LNCaP clone FGC (cell line): ENCODE data around the gene DCX.
"Not testable (repeated sequence)": the region's sequence is repeated elsewhere in the genome, so short reads cannot be mapped to it uniquely, and the experiment has no call there.

Experiments
- DNase-seq: peaks from one replicate; pipeline ENCODE4 v3.0.0-alpha.2; 2011; ENCODE audit warnings: low read depth
- H3K4me3 ChIP-seq: 2 replicates; pipeline ENCODE4 v1.5.1; 2011; ENCODE audit warnings: mild to moderate bottlenecking, low read depth, low read length, control low read depth
- CTCF ChIP-seq: IDR thresholded peaks from 2 replicates; pipeline ENCODE4 v1.5.1; 2012; ENCODE audit warnings: mild to moderate bottlenecking; ENCODE audit not compliant: control insufficient read depth, insufficient read depth; ENCODE audit errors: extremely low read depth

DCX gene

GRCh38 chrX:111348429-111348828 is 63.6 kb downstream of the DCX start:
- no peak for TF ChIP-seq CTCF
- H3K4me3 ChIP-seq: no peak overlapping the region
- no peak for DNase-seq

DNA sequence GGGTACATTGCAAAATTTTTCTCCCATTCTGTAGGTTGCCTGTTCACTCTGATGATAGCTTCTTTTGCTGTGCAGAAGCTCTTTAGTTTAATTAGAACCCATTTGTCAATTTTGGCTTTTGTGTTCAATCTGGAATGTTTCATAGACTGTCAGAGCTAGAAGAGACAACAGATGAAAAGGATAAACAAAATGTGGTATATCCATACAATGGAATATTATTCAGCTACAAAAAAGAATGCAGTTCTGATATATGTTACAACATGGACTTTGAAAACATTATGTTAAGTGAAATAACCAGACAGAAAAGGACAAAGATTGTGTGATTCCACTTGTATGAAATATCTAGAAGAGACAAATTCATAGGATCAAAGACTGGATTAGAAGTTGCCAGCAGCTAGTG is 65.8 kb downstream of the DCX start:
- not testable (repeated sequence) for H3K4me3 ChIP-seq, DNase-seq

DNA sequence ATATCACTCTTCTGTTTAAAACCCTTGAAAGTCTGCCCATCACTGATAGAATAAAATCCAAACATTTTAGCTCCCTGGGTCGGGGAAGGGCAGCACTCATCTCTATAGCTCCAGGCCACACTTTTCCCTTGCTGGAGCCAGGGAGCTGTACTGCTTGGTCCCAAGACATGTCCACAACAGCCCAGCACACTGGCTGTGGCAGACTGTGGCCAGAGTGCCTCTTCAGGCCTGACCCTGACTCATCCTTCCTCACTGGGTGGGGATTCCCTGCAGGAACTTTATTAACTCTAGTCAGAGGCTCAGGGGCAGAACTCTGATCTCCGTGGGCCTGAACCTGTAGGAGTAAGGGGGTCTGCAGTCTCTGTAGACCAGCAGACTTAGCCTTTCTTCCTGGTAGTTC is 71.9 kb downstream of the DCX start:
- DNase-seq: no peak
- TF ChIP-seq CTCF: no peak
- no peak overlapping the region for H3K4me3 ChIP-seq

GRCh38 chrX:111339212-111339611 is 72.8 kb downstream of the DCX start:
- H3K4me3 ChIP-seq: no peak overlapping the region
- no peak for DNase-seq
- no peak for TF ChIP-seq CTCF

- no peak for DNase-seq
- no peak for TF ChIP-seq CTCF
- no peak overlapping the region for H3K4me3 ChIP-seq
These were observed 73.8 kb downstream of the DCX start for GRCh38 chrX:111338095-111338698.

DNA sequence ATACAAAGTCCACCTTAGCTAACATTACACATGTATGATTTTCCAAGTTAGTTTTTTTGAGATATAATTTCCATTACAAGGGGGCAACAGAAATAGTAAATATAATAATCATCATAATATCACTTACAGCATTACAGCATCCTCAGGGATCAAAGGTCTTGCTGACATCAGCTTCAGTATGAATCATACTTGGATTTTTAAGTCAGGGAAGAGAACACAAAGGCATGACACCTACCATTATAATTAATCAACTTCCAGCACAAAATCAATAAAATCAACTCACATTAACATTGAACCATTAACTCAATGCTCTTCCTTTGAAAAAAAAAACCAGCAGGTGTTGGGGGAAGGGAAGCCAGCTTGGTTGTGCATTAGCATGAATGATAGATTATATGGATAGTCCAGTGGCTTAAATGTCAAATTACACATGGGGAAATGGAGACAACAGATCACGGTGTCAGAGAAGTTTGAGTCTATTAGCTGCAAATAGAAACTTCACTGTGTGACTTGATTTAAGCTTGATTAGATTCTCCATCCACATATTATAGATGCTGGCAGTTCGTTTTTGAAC is 74.8 kb downstream of the DCX start:
- TF ChIP-seq CTCF: no peak

DNA sequence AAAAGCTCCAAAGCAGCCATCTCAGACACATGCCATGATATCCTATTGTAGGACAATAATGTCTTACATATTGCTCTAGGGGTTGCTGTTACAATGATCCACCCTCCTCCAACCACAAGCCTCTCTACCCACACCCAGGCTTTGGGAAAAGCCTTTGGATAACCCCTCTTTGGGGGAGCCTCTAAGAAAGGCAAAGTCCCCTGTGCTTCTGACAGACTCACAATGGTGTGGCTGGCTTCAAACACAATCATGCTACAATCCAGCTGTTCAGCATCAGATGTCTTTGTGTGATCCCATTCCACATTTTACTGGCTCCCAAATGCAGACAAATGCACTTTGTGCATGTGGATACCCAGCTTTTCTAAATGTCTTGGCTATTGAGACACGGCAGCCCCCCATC is 75.9 kb downstream of the DCX start:
- DNase-seq: no peak
- no peak for TF ChIP-seq CTCF
- no peak overlapping the region for H3K4me3 ChIP-seq

More for the DNA sequence above, 74.8 kb downstream of the DCX start:
- H3K4me3 ChIP-seq: no peak overlapping the region
- no peak for DNase-seq

GRCh38 chrX:111329370-111329769 is 82.6 kb downstream of the DCX start:
- DNase-seq: no peak
- no peak for TF ChIP-seq CTCF
- H3K4me3 ChIP-seq: no peak overlapping the region
